Mesenchymal stem cell (in vitro differentiated cells and primary cell): ENCODE results near the gene ALPG.

Source experiments
- DNase-seq: peaks from one replicate; pipeline ENCODE4 v3.0.0-alpha.2; 2013
- H2AFZ ChIP-seq: one replicate; pipeline ENCODE4 v1.6.1; 2013; ENCODE audit warnings: low read depth, mild to moderate bottlenecking, control low read depth, inconsistent platforms, low read length, moderate library complexity
- H2AK5ac ChIP-seq: 2 replicates; pipeline ENCODE4 v1.6.1; 2013; ENCODE audit warnings: low read length, moderate library complexity, mild to moderate bottlenecking, inconsistent platforms; ENCODE audit not compliant: severe bottlenecking
- H2BK120ac ChIP-seq: one replicate; pipeline ENCODE4 v1.6.1; 2013; ENCODE audit warnings: low read depth, mild to moderate bottlenecking, inconsistent platforms, low read length, moderate library complexity
- H2BK12ac ChIP-seq, 2 experiments: one replicate each; pipeline ENCODE4 v1.6.1; 2013; ENCODE audit warnings: inconsistent platforms in 2 of 2, low read length in 2 of 2, mild to moderate bottlenecking in 2 of 2, moderate library complexity in 2 of 2, control low read depth in 1 of 2
- H2BK15ac ChIP-seq: one replicate; pipeline ENCODE4 v1.6.1; 2013; ENCODE audit warnings: mild to moderate bottlenecking, low read depth, inconsistent platforms; ENCODE audit not compliant: poor library complexity, severe bottlenecking
- H2BK5ac ChIP-seq: 2 replicates; pipeline ENCODE4 v1.6.1; 2013; ENCODE audit warnings: low read depth, mild to moderate bottlenecking, low read length, control low read depth, inconsistent platforms; ENCODE audit not compliant: poor library complexity, severe bottlenecking
- H3K14ac ChIP-seq, 2 experiments: one replicate each; pipeline ENCODE4 v1.6.1; 2013; ENCODE audit warnings: inconsistent platforms in 2 of 2, low read length in 2 of 2, control low read depth in 1 of 2, mild to moderate bottlenecking in 1 of 2, moderate library complexity in 1 of 2
- H3K18ac ChIP-seq, 2 experiments: one replicate each; pipeline ENCODE4 v1.6.1; 2013; ENCODE audit warnings: inconsistent platforms in 2 of 2, low read length in 2 of 2, control low read depth in 1 of 2, low read depth in 1 of 2, mild to moderate bottlenecking in 1 of 2
- H3K23ac ChIP-seq, 2 experiments: one replicate each; pipeline ENCODE4 v1.6.1; 2013; ENCODE audit warnings: inconsistent platforms in 2 of 2, low read length in 2 of 2, mild to moderate bottlenecking in 2 of 2, moderate library complexity in 2 of 2, control low read depth in 1 of 2
- H3K27ac ChIP-seq: 2 replicates; pipeline ENCODE4 v1.5.1; 2013; ENCODE audit warnings: mild to moderate bottlenecking, moderate library complexity, low read length, control low read depth, inconsistent platforms; ENCODE audit not compliant: poor library complexity, severe bottlenecking
- H3K27me3 ChIP-seq, 2 experiments: 2 replicates each; pipeline versions ENCODE4 v1.6.1 to v1.7.0; 2013; ENCODE audit warnings: low read length in 2 of 2, mild to moderate bottlenecking in 2 of 2, moderate library complexity in 2 of 2, control low read depth in 1 of 2, inconsistent platforms in 1 of 2; ENCODE audit not compliant: control insufficient read depth in 1 of 2, insufficient read depth in 1 of 2
- H3K36me3 ChIP-seq, 2 experiments: 2 replicates each; pipeline versions ENCODE4 v1.6.1 to v1.7.0; 2013; ENCODE audit warnings: low read length in 2 of 2, control low read depth in 1 of 2, inconsistent platforms in 1 of 2, low read depth in 1 of 2, mild to moderate bottlenecking in 1 of 2; ENCODE audit not compliant: insufficient read depth in 2 of 2, control insufficient read depth in 1 of 2
- H3K4ac ChIP-seq, 2 experiments: one replicate each; pipeline ENCODE4 v1.6.1; 2013; ENCODE audit warnings: inconsistent platforms in 2 of 2, low read length in 2 of 2, mild to moderate bottlenecking in 2 of 2, moderate library complexity in 2 of 2, control low read depth in 1 of 2, low read depth in 1 of 2
- H3K4me1 ChIP-seq: 2 replicates; pipeline ENCODE4 v1.6.1; 2013; ENCODE audit warnings: low read depth, low read length, control low read depth; ENCODE audit not compliant: control insufficient read depth, insufficient read depth
- H3K4me2 ChIP-seq: 2 replicates; pipeline ENCODE4 v1.6.1; 2013; ENCODE audit warnings: low read length, mild to moderate bottlenecking, inconsistent platforms; ENCODE audit not compliant: poor library complexity, severe bottlenecking
- H3K4me3 ChIP-seq, 2 experiments: 2 replicates each; pipeline versions ENCODE4 v1.5.1 to v1.7.0; 2013; ENCODE audit warnings: low read length in 2 of 2, mild to moderate bottlenecking in 2 of 2, control low read depth in 1 of 2, low read depth in 1 of 2; ENCODE audit not compliant: insufficient read depth in 1 of 2
- H3K79me1 ChIP-seq: replicated peaks from 2 replicates; pipeline ENCODE4 v1.6.1; 2013; ENCODE audit warnings: mild to moderate bottlenecking, control low read depth, low read length, inconsistent platforms; ENCODE audit not compliant: poor library complexity, severe bottlenecking
- H3K9ac ChIP-seq: 2 replicates; pipeline ENCODE4 v1.7.0; 2013; ENCODE audit warnings: mild to moderate bottlenecking, low read length, moderate library complexity
- H3K9me3 ChIP-seq: 2 replicates; pipeline ENCODE4 v1.7.0; 2013; ENCODE audit warnings: mild to moderate bottlenecking, low read length; ENCODE audit not compliant: control insufficient read depth
- H4K8ac ChIP-seq: one replicate; pipeline ENCODE4 v1.6.1; 2013; ENCODE audit warnings: inconsistent platforms, mild to moderate bottlenecking, low read length, moderate library complexity
- H4K91ac ChIP-seq: one replicate; pipeline ENCODE4 v1.6.1; 2013; ENCODE audit warnings: mild to moderate bottlenecking, low read length, inconsistent platforms
- WGBS: methylation state at CpG from one replicate; pipeline ENCODE4 v1.1.7; 2013; ENCODE audit warnings: mixed read lengths; 5-methylcytosine and 5-hydroxymethylcytosine counted together

ALPG gene

GRCh38 chr2:232387451-232388171, 19.0 kb upstream of the ALPG start:
- Histone ChIP-seq H3K27me3 (peaks cover 51 to 82% of the 10 kb centered on the region in 2 experiments), H4K91ac (peak overlapping the region; percentile 44), H2AK5ac (no peak overlapping the region), H3K4ac (no peak overlapping the region), H3K18ac (peak overlapping the region; percentile 22 to 37), H2AFZ (no peak overlapping the region), H3K9ac (no peak overlapping the region), H3K4me1 (peaks cover 35% of the 10 kb centered on the region), H3K23ac (no peak overlapping the region), H3K9me3 (no peaks in the 10 kb centered on the region), H3K79me1 (no peaks in the 10 kb centered on the region), H3K14ac (peak overlapping the region in 1 of 2 experiments; percentile 31), H3K4me3 (no peak overlapping the region), H2BK120ac (no peak overlapping the region), H2BK5ac (no peak overlapping the region), H2BK12ac (peak overlapping the region in 1 of 2 experiments; percentile 17), H3K27ac (no peak overlapping the region), H4K8ac (peak overlapping the region; percentile 38), H3K4me2 (peak overlapping the region; percentile 44), H3K36me3 (no peaks in the 10 kb centered on the region), H2BK15ac (peak overlapping the region; percentile 26)
- peak; percentile 18 for DNase-seq
- 4% methylated on average over 42 of the region's 50 CpGs for WGBS

- 8% methylated on average over 42 of the region's 42 CpGs for WGBS
- H3K9me3 ChIP-seq = no peaks in the 10 kb centered on the region
These were observed 18.2 kb upstream of the ALPG start for GRCh38 chr2:232388324-232388891.

GRCh38 chr2:232389327-232389726, 17.3 kb upstream of the ALPG start:
- H2BK5ac ChIP-seq = no peak overlapping the region
- no peaks in the 10 kb centered on the region for H3K79me1 ChIP-seq
- no peak overlapping the region for H2AK5ac ChIP-seq
- H2BK120ac ChIP-seq = no peak overlapping the region
- H3K4me1 ChIP-seq = peaks cover 35% of the 10 kb centered on the region
- no peak overlapping the region for H3K14ac ChIP-seq
- no peak overlapping the region for H3K4me3 ChIP-seq
- H2BK15ac ChIP-seq = no peak overlapping the region
- 6% methylated on average over 4 of the region's 6 CpGs for WGBS
- no peaks in the 10 kb centered on the region for H3K36me3 ChIP-seq
- no peak overlapping the region for H3K4ac ChIP-seq
- peaks cover 34 to 65% of the 10 kb centered on the region in 2 experiments for H3K27me3 ChIP-seq
- no peak overlapping the region for H3K9ac ChIP-seq
- H2BK12ac ChIP-seq = no peak overlapping the region
- H3K27ac ChIP-seq = no peak overlapping the region
- H3K9me3 ChIP-seq = no peaks in the 10 kb centered on the region
- no peak overlapping the region for H3K4me2 ChIP-seq
- H3K18ac ChIP-seq = no peak overlapping the region
- H4K8ac ChIP-seq = no peak overlapping the region
- peak; percentile 26 for DNase-seq
- H2AFZ ChIP-seq = no peak overlapping the region
- H4K91ac ChIP-seq = no peak overlapping the region
- no peak overlapping the region for H3K23ac ChIP-seq

More at GRCh38 chr2:232388324-232388891, 18.2 kb upstream of the ALPG start:
- Histone ChIP-seq H3K27ac (no peak overlapping the region), H4K8ac (no peak overlapping the region), H3K36me3 (no peaks in the 10 kb centered on the region), H3K9ac (no peak overlapping the region), H3K4me3 (peak overlapping the region in 1 of 2 experiments; percentile 15), H3K4me2 (peak overlapping the region; percentile 44), H2BK120ac (no peak overlapping the region), H3K79me1 (no peaks in the 10 kb centered on the region), H2BK12ac (no peak overlapping the region), H3K23ac (no peak overlapping the region), H2BK5ac (no peak overlapping the region), H3K27me3 (peaks cover 43 to 74% of the 10 kb centered on the region in 2 experiments), H3K18ac (no peak overlapping the region), H3K14ac (no peak overlapping the region), H4K91ac (peak overlapping the region; percentile 25), H2AK5ac (peak overlapping the region; percentile 63), H3K4me1 (peaks cover 35% of the 10 kb centered on the region), H2AFZ (no peak overlapping the region), H2BK15ac (no peak overlapping the region), H3K4ac (no peak overlapping the region)
- no peak for DNase-seq

- no peak overlapping the region for H2AFZ ChIP-seq
- H3K36me3 ChIP-seq = no peaks in the 10 kb centered on the region
- no peak overlapping the region for H3K4ac ChIP-seq
- no peak overlapping the region for H3K9ac ChIP-seq
- peaks cover 30 to 55% of the 10 kb centered on the region in 2 experiments for H3K27me3 ChIP-seq
- 60% methylated on average over 2 of the region's 3 CpGs for WGBS
- no peak overlapping the region for H2BK5ac ChIP-seq
- no peak overlapping the region for H3K14ac ChIP-seq
- H2BK15ac ChIP-seq = no peak overlapping the region
- H3K18ac ChIP-seq = no peak overlapping the region
- H3K9me3 ChIP-seq = no peaks in the 10 kb centered on the region
- no peak for DNase-seq
- H3K4me1 ChIP-seq = peaks cover 33% of the 10 kb centered on the region
- H2AK5ac ChIP-seq = no peak overlapping the region
- H3K4me2 ChIP-seq = no peak overlapping the region
- no peak overlapping the region for H4K8ac ChIP-seq
- H2BK12ac ChIP-seq = no peak overlapping the region
- no peak overlapping the region for H3K27ac ChIP-seq
- H2BK120ac ChIP-seq = no peak overlapping the region
- no peak overlapping the region for H3K4me3 ChIP-seq
- no peak overlapping the region for H4K91ac ChIP-seq
- no peaks in the 10 kb centered on the region for H3K79me1 ChIP-seq
- no peak overlapping the region for H3K23ac ChIP-seq
These were observed 16.0 kb upstream of the ALPG start for GRCh38 chr2:232390661-232391060.
